ENCODE measurements around the gene REP15.
"Not testable (repeated sequence)": the region's sequence is repeated elsewhere in the genome, so short reads cannot be mapped to it uniquely, and the experiment has no call there.

Gene REP15

GRCh38 chr12:27696864-27697564 lies 767 bp downstream of the REP15 start:
- no peak for DNase-seq (ENCODE audit: low spot score)

DNA sequence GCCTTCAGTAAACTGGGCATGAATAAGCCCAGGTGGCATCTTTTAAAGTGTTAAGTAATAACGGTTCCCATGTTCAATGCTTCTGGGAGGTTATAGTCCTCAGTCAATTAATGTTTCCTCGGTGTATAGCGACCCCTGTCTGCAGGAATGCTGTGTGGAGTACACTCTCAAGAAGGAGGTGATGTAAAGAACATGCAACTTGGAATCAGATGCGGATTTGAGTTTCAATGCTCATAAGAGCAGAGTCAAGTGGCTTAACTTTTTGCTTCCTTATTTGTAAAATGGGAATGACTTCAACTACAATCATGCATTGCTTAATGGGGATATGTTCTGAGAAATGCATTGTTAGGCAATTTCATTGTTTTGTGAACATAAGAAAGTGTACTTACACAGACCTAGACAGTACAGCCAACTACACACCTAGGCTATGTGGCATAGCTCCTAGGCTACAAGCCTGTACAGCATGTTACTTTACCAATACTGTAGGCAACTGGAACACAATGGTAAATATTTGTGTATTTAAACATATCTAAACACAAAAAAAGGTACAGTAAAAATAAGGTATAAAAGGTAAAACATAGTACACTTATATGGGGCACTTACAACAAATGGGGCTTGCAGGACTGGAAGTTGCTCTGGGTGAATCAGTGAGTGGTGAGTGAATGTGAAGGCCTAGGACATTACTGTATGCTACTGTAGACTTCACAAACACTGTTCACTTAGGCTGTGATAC lies 7.6 kb downstream of the REP15 start:
- peak; percentile 72 for DNase-seq (ENCODE audit: low spot score)

DNA sequence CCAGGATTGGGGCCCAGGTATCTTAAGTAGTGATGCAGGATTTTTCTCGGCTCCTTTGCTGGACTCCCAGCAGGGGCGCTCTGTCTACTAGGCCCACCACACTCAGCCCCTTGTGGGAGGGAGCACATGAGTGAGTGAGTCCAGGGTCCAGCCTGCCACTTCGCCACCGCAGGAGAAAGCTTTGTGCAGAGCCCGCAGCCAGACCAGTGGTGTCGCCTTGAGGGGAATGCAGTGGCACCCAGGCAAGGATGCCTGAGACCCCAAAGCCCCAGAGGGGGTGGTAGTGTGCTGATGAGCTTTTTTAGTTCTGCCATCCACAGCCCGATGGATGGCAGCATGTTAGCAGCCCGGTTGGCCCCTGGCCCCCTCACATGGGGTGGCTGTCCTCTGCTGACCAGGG lies 9.0 kb downstream of the REP15 start:
- DNase-seq (ENCODE audit: low spot score) = no peak

DNA sequence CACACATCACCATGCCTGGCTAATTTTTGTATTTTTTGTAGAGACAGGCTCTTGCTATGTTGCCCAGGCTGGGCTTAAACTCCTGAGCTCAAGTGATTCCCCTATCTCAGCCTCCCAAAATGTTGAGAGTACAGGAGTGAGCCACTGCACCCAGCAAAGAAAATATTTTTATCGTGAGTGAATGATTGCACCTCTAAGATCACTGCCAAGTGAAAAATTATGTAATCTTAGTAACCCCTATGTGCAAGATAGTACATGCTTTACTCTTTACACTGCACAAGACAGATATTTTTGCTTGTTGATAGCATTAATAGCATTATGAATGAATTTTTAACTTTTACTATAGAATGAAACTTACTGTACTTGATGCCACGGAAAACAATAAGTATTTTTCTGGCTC lies 11.0 kb downstream of the REP15 start:
- no peak for DNase-seq (ENCODE audit: low spot score)

DNA sequence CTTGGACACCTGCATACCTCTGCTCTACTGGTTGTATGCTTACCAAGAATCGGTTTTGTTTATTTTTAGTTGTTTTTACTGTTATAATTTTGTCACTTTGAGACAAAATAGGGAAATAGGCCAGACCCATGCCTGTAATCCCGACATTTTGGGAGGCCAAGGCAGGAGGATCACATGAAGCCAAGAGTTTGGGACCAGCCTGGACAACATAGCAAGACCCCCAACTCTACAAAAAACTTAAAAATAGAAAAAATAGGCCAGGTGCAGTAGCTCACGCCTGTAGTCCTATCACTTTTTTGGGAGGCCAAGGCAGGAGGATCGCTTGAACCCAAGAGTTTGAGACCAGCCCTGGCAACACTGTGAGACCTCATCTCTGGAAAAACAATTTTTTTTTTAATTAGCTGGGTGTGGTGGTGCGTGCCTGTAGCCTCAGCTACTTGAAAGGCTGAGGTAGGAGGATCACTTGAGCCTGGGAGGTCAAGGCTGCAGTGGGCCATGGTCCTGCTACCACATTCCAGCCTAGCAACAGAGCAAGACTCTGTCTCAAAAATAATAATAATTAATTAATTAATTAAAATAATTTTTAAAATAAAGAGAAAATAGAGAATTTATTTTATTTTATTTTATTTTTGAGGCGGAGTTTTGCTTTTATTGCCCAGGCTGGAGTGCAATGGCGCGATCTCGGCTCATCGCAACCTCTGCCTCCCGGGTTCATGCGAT lies 13.1 kb downstream of the REP15 start:
- DNase-seq (ENCODE audit: low spot score) = no peak

- DNase-seq (ENCODE audit: low spot score) = peak; percentile 28
Measured at GRCh38 chr12:27709932-27710591, 13.8 kb downstream of the REP15 start.

- peak; percentile 92 for DNase-seq (ENCODE audit: low spot score)
Measured at GRCh38 chr12:27710592-27711316, 14.5 kb downstream of the REP15 start, which contains the start of gene MRPS35. TSS of gene MRPS35 (plus strand) at chr12:27710832. CDS start at chr12:27710844, 12 bp downstream.

- DNase-seq (ENCODE audit: low spot score) = peak; percentile 4
Measured at GRCh38 chr12:27711317-27711682, 15.1 kb downstream of the REP15 start.

GRCh38 chr12:27711967-27712366 lies 15.7 kb downstream of the REP15 start:
- no peak for DNase-seq (ENCODE audit: low spot score)

GRCh38 chr12:27723212-27723611 lies 27.0 kb downstream of the REP15 start:
- DNase-seq (ENCODE audit: low spot score) = no peak

- no peak for DNase-seq (ENCODE audit: low spot score)
Measured at GRCh38 chr12:27730097-27730588, 33.9 kb downstream of the REP15 start.

DNA sequence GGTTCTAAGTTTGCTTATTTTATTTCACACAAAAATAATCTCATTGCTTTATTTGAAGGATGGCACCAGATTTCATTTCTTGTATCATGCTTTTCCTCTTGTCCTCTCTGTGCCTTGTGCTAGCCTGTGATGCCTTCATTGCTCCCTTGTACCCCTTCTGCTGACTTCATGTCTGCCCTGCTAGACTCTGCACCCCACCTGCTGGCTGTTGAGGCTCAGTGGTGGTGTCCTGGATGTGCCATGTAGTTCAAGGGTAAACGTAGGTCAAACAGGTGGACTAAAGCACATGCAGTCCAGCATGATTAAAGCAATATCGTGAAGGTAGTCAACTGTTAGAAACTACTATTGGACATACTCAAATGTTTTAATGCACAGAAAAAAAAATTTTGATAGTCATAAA lies 36.0 kb downstream of the REP15 start:
- no peak for DNase-seq (ENCODE audit: low spot score)

DNA sequence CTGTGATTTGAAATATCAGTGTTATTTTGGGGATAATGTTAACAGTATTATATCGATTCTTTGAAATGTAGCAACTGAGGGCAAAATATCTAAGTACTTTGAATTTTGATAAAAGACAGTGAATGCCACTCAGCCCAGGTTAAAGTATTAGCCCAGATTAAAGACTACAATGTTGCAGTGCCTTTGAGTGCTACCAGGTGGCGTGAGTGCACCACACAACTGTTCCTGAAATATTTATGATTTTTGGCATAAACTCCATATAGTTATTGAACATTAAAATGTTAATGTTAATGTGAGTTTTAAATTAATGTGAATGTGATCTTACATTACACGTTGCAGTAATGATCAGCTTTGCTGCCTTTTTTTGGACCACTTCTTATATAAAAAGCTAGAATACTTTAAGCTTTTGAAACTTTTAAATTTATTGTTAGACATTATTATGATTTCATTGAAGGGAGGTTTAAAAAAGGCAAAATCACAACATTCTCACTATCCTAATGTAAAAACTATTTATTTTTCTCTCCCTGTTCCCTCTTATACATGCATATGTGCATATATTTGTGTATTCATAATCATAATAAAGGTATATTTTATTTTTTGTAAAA lies 36.9 kb downstream of the REP15 start:
- peak; percentile 49 for DNase-seq (ENCODE audit: low spot score)

GRCh38 chr12:27733791-27734190 lies 37.5 kb downstream of the REP15 start:
- DNase-seq (ENCODE audit: low spot score) = no peak

DNA sequence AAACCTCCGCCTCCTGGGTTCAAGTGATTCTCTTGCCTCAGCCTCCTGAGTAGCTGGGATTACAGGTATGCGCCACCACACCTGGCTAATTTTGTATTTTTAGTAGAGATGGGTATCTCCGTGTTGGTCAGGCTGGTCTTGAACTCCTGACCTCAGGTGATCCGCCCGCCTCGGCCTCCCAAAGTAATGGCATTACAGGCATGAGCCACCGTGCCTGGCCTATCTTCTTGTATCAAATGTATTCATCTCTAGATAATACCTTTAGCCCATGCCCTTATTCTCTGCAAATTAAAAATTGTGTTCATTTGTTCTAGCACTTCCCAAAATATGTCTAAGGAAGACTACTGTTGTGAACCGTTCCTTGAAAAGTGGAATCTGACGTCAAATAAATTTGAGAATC lies 38.1 kb downstream of the REP15 start:
- not testable (repeated sequence) for DNase-seq (ENCODE audit: low spot score)

DNA sequence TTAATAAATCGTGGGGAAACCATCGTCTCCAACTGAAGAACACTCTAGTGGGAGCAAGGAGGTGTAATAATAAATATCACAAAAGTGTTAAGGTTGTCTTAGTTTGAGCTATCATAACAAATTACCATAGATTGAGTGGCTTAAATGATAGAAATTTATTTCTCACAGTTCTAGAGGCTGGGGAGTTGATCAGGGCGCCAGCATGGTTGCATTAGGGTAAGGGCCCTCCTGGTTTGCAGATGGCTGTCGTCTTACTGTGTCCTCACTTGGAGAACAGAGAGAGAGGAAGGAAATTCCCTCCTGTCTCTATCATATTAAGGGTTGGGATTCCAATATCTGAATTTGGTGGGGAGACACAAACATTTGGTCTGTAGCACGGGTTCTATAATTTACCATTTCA lies 47.4 kb downstream of the REP15 start:
- DNase-seq (ENCODE audit: low spot score) = no peak

DNA sequence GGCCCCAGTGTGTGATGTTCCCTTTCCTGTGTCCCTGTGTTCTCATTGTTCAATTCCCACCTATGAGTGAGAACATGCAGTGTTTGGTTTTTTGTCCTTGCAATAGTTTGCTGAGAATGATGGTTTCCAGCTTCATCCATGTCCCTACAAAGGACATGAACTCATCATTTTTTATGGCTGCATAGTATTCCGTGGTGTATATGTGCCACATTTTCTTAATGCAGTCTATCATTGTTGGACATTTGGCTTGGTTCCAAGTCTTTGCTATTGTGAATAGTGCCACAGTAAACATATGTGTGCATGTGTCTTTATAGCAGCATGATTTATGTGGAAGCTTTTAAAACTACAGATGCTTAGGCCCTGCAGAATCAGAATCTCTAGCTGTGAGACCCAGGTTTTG lies 49.5 kb downstream of the REP15 start:
- DNase-seq (ENCODE audit: low spot score) = not testable (repeated sequence)

Data from CD4-positive, alpha-beta T cell treated with Interleukin-15 for 4 hours (primary cell).